HEK293 (cell line): Measurements from ENCODE around the gene SBK1.

ENCODE experiments used
- CTCF ChIA-PET: fragments of 350-600 bp; formaldehyde crosslinking; extraction: SDS; loops from one replicate; lab custom pipeline; 2021; ENCODE audit warnings: antibody characterized with exemption; lab: Yijun Ruan, JAX
- POLR2A ChIA-PET: fragments of 300-600 bp; formaldehyde crosslinking; extraction: SDS; loops from one replicate; lab custom pipeline; 2020; ENCODE audit warnings: antibody characterized with exemption, inconsistent platforms; lab: Yijun Ruan, JAX
- H3K27ac ChIP-seq: fragments of 200-500 bp; sonication (Bioruptor generic); 2 replicates; pipeline ENCODE4 v1.5.1; 2014; ENCODE audit warnings: low read depth, low read length, control low read depth, inconsistent platforms; ENCODE audit errors: extremely low read depth
- H3K36me3 ChIP-seq, 2 experiments: fragments of 200-500 bp in 1 of 2; sonication (Bioruptor generic) in 1 of 2; 1 replicate in 1 of 2; 2 replicates in 1 of 2; pipeline ENCODE4 v1.5.1; 2014 to 2017; ENCODE audit warnings: inconsistent platforms in 2 of 2, low read length in 2 of 2; ENCODE audit not compliant: control insufficient read depth in 2 of 2, insufficient read depth in 1 of 2
- H3K4me1 ChIP-seq: fragments of 200-500 bp; sonication (Bioruptor generic); 2 replicates; pipeline ENCODE4 v1.5.1; 2014; ENCODE audit warnings: mild to moderate bottlenecking, low read length, inconsistent platforms; ENCODE audit not compliant: control insufficient read depth, insufficient read depth
- H3K4me3 ChIP-seq: 2 replicates; pipeline ENCODE4 v1.5.1; 2011; ENCODE audit warnings: low read depth, mild to moderate bottlenecking, control low read depth, low read length, moderate library complexity
- H3K9me3 ChIP-seq: fragments of 200-500 bp; sonication (Bioruptor generic); 2 replicates; pipeline ENCODE4 v1.5.1; 2014; ENCODE audit warnings: low read depth, low read length, inconsistent platforms; ENCODE audit not compliant: control insufficient read depth, insufficient read depth
- INSM2 ChIP-seq: fragments of 450-650 bp; formaldehyde crosslinking; IDR thresholded peaks from 2 replicates; pipeline ENCODE4 v1.5.1; 2016; ENCODE audit warnings: missing biosample characterization, missing genetic modification characterization
- OVOL3 ChIP-seq: fragments of 450-650 bp; formaldehyde crosslinking; IDR thresholded peaks from 2 replicates; pipeline ENCODE4 v1.5.1; 2016; ENCODE audit warnings: missing biosample characterization, missing genetic modification characterization
- PATZ1 ChIP-seq: fragments of 450-650 bp; formaldehyde crosslinking; IDR thresholded peaks from 2 replicates; pipeline ENCODE4 v1.5.1; 2016; ENCODE audit warnings: missing biosample characterization, missing genetic modification characterization
- SCRT2 ChIP-seq: fragments of 450-650 bp; formaldehyde crosslinking; IDR thresholded peaks from 2 replicates; pipeline ENCODE4 v1.5.1; 2016; ENCODE audit warnings: missing biosample characterization, missing genetic modification characterization
- ZBTB10 ChIP-seq: fragments of 450-650 bp; formaldehyde crosslinking; IDR thresholded peaks from 2 replicates; pipeline ENCODE4 v1.5.1; 2016; ENCODE audit warnings: missing biosample characterization, missing genetic modification characterization
- ZBTB20 ChIP-seq: fragments of 450-650 bp; formaldehyde crosslinking; IDR thresholded peaks from 2 replicates; pipeline ENCODE4 v1.5.1; 2016; ENCODE audit warnings: missing biosample characterization, missing genetic modification characterization
- ZBTB6 ChIP-seq: fragments of 450-650 bp; formaldehyde crosslinking; IDR thresholded peaks from 2 replicates; pipeline ENCODE4 v1.5.1; 2017; ENCODE audit warnings: missing biosample characterization, missing genetic modification characterization
- ZNF266 ChIP-seq: fragments of 450-650 bp; formaldehyde crosslinking; IDR thresholded peaks from 2 replicates; pipeline ENCODE4 v1.5.1; 2016; ENCODE audit warnings: missing biosample characterization, missing genetic modification characterization, low read depth
- ZNF335 ChIP-seq: fragments of 450-650 bp; formaldehyde crosslinking; conservative IDR thresholded peaks from 2 replicates; pipeline ENCODE4 v1.5.1; 2016; ENCODE audit warnings: missing biosample characterization, missing genetic modification characterization
- ZNF404 ChIP-seq: fragments of 450-650 bp; formaldehyde crosslinking; IDR thresholded peaks from 2 replicates; pipeline ENCODE4 v1.5.1; 2017; ENCODE audit warnings: missing biosample characterization, missing genetic modification characterization
- ZNF600 ChIP-seq: fragments of 450-650 bp; formaldehyde crosslinking; IDR thresholded peaks from 2 replicates; pipeline ENCODE4 v1.5.1; 2016; ENCODE audit warnings: missing biosample characterization, missing genetic modification characterization
- ZNF837 ChIP-seq: fragments of 450-650 bp; formaldehyde crosslinking; IDR thresholded peaks from 2 replicates; pipeline ENCODE4 v1.5.1; 2016; ENCODE audit warnings: missing biosample characterization, missing genetic modification characterization

Gene SBK1

GRCh38 chr16:28292731-28293600 lies 641 bp downstream of the SBK1 start (continued):
- peak; percentile 21; the same call in 1 of the 2 replicates for TF ChIP-seq ZBTB20 (tag by site-specific recombination)
- TF ChIP-seq OVOL3 (tag by site-specific recombination), result no peak
- 0 out of 2 replicates have a peak, but pooled peaks have one; percentile 14 for TF ChIP-seq INSM2 (tag by site-specific recombination)
- TF ChIP-seq ZNF335, result peak; percentile 75

GRCh38 chr16:28293601-28293960 lies 1.3 kb downstream of the SBK1 start:
- POLR2A ChIA-PET, result interaction anchor here (1.5 kb wide), 1 partner anchor 30 kb away, joined by 4 read pairs; no protein-coding TSS in a partner anchor
- CTCF ChIA-PET, result interaction anchor here (0.6 to 1.2 kb wide), 4 partner anchors 12 to 36 kb away, joined by 3 to 4 read pairs (median 4); no protein-coding TSS in a partner anchor
- no peaks in the 10 kb centered on the region; a peak in 1 of 3 replicates for H3K36me3 ChIP-seq
- H3K27ac ChIP-seq, result no peak overlapping the region
- peak overlapping the region; percentile 54 for H3K4me3 ChIP-seq
- no peaks in the 10 kb centered on the region for H3K9me3 ChIP-seq
- H3K4me1 ChIP-seq, result no peaks in the 10 kb centered on the region
- peak; percentile 33; the same call in 1 of the 2 replicates for TF ChIP-seq PATZ1 (tag by site-specific recombination)
- TF ChIP-seq ZNF837, result no peak
- peak; percentile 62 for TF ChIP-seq ZBTB10 (tag by site-specific recombination)

GRCh38 chr16:28294201-28294600 lies 1.9 kb downstream of the SBK1 start:
- Histone ChIP-seq H3K4me1 (no peaks in the 10 kb centered on the region), H3K27ac (no peak overlapping the region), H3K36me3 (no peaks in the 10 kb centered on the region; a peak in 1 of 3 replicates), H3K9me3 (no peaks in the 10 kb centered on the region), H3K4me3 (no peak overlapping the region)
- POLR2A ChIA-PET, result interaction anchor here (1.5 kb wide), 1 partner anchor 31 kb away, joined by 4 read pairs; no protein-coding TSS in a partner anchor
- TF ChIP-seq SCRT2 (tag by site-specific recombination) (0 out of 2 replicates have a peak, but pooled peaks have one; percentile 18), ZNF266 (tag by site-specific recombination) (no peak)
- CTCF ChIA-PET, result interaction anchor here (0.6 to 1.5 kb wide), 2 partner anchors 16 to 35 kb away, joined by 4 read pairs; no protein-coding TSS in a partner anchor

- no peaks in the 10 kb centered on the region; a peak in 1 of 3 replicates for H3K36me3 ChIP-seq
Measured at GRCh38 chr16:28295276-28295675, 3.0 kb downstream of the SBK1 start.

More at GRCh38 chr16:28295276-28295675, 3.0 kb downstream of the SBK1 start:
- ChIA-PET CTCF (interaction anchor here (0.9 to 1.5 kb wide), 2 partner anchors 17 to 24 kb away, joined by 3 to 4 read pairs; no protein-coding TSS in a partner anchor), POLR2A (no interaction called here)
- H3K4me1 ChIP-seq, result no peaks in the 10 kb centered on the region
- H3K27ac ChIP-seq, result no peak overlapping the region
- no peaks in the 10 kb centered on the region for H3K9me3 ChIP-seq
- H3K4me3 ChIP-seq, result no peak overlapping the region
- TF ChIP-seq ZNF600 (tag by site-specific recombination) (peak; percentile 50), ZNF404 (tag by site-specific recombination) (no peak), ZBTB6 (tag by site-specific recombination) (peak; percentile 90; the same call in 1 of the 2 replicates)
